Choroid plexus epithelial cell (primary cell): ENCODE results near the gene ZNF407.

Source experiments
- DNase-seq: peaks from one replicate; pipeline ENCODE4 v3.0.0-alpha.2; 2010; ENCODE audit warnings: low read depth
- H3K4me3 ChIP-seq: 2 replicates; pipeline ENCODE4 v1.5.1; 2011; ENCODE audit warnings: low read depth, mild to moderate bottlenecking, control low read depth, low read length, moderate library complexity
- CTCF ChIP-seq: conservative IDR thresholded peaks from 2 replicates; pipeline ENCODE4 v1.5.1; 2011; ENCODE audit warnings: low read depth, mild to moderate bottlenecking, control low read depth, inconsistent platforms, low read length, moderate library complexity

Gene ZNF407

GRCh38 chr18:74947417-74947816 is 349.7 kb downstream of the ZNF407 start:
- TF ChIP-seq CTCF: no peak
- DNase-seq: no peak
- no peak overlapping the region for H3K4me3 ChIP-seq

GRCh38 chr18:74947875-74948274 is 350.2 kb downstream of the ZNF407 start:
- no peak for TF ChIP-seq CTCF
- DNase-seq: no peak
- H3K4me3 ChIP-seq: no peak overlapping the region

- no peak overlapping the region for H3K4me3 ChIP-seq
- no peak for TF ChIP-seq CTCF
- DNase-seq: peak; percentile 10
These were observed 351.9 kb downstream of the ZNF407 start for GRCh38 chr18:74949611-74950010.

GRCh38 chr18:74950479-74950878 is 352.8 kb downstream of the ZNF407 start:
- no peak overlapping the region for H3K4me3 ChIP-seq
- DNase-seq: peak; percentile 30
- no peak for TF ChIP-seq CTCF

- peak; percentile 99 for DNase-seq
- H3K4me3 ChIP-seq: no peak overlapping the region
- no peak for TF ChIP-seq CTCF
These were observed 353.6 kb downstream of the ZNF407 start for GRCh38 chr18:74951165-74951760.

GRCh38 chr18:74957588-74958224 is 360.0 kb downstream of the ZNF407 start:
- no peak for TF ChIP-seq CTCF
- DNase-seq: no peak

GRCh38 chr18:74959216-74959615 is 361.5 kb downstream of the ZNF407 start:
- TF ChIP-seq CTCF: no peak
- no peak for DNase-seq
- H3K4me3 ChIP-seq: no peak overlapping the region

More at GRCh38 chr18:74957588-74958224, 360.0 kb downstream of the ZNF407 start:
- H3K4me3 ChIP-seq: no peak overlapping the region
